ENCODE results near the gene NDUFS2. TPM values are rescaled to one million over a fixed set of nuclear protein-coding genes. Genes with fewer than 3 reads are reported as not detected.

Gene NDUFS2
- total and polyA plus RNA-seq, 2 of the 8 experiments (the other 6 are each of a cell fraction or from before 2014, with no cell fraction given), result 95.1 to 113 TPM

GRCh38 chr1:161177112-161177935 lies 24.8 kb upstream of the NDUFS2 start, which contains the start of gene B4GALT3 (continued):
- TF ChIP-seq RFX5 (IDR thresholded peaks at IDR 0.05; ENCODE audit: borderline replicate concordance, low read depth, low read length), result no peak
- no peak for TF ChIP-seq MAFK (IDR thresholded peaks at IDR 0.05; ENCODE audit: low read depth, low read length)
- TF ChIP-seq RAD21 (IDR thresholded peaks at IDR 0.05 in 1 of 2, conservative IDR thresholded peaks at IDR 0.05 in 1 of 2; ENCODE audit: low read depth in 2 of 2, low read length in 2 of 2), result peak in 1 of 2 experiments; percentile 23; a peak in 2 of 4 replicates
- TF ChIP-seq CTBP2 (IDR thresholded peaks at IDR 0.05; ENCODE audit: borderline replicate concordance, insufficient read depth, insufficient read length, low read length), result no peak
- no peak for TF ChIP-seq FOSL1 (IDR thresholded peaks at IDR 0.05; ENCODE audit: insufficient read depth, low read depth, low read length)
- peak; percentile 67 for TF ChIP-seq KDM4A (IDR thresholded peaks at IDR 0.05; ENCODE audit: low read depth, low read length, severe bottlenecking)
- TF ChIP-seq RXRA (IDR thresholded peaks at IDR 0.05; ENCODE audit: insufficient read depth, low read depth, low read length), result 0 out of 2 replicates have a peak, but pooled peaks have one; percentile 35
- TF ChIP-seq TCF12 (IDR thresholded peaks at IDR 0.05; ENCODE audit: low read depth, low read length), result no peak
- no peak for TF ChIP-seq ATF3 (IDR thresholded peaks at IDR 0.05; ENCODE audit: insufficient read depth, low read depth, low read length)
- TF ChIP-seq SIRT6 (IDR thresholded peaks at IDR 0.05; ENCODE audit: low read length), result no peak
- no peak for TF ChIP-seq EP300 (IDR thresholded peaks at IDR 0.05; ENCODE audit: borderline replicate concordance in 1 of 2, low read depth in 2 of 2, low read length in 2 of 2)
- peak; percentile 86 for TF ChIP-seq CREB1 (IDR thresholded peaks at IDR 0.05)
- peak; percentile 73 for TF ChIP-seq E2F6 (IDR thresholded peaks at IDR 0.05)
- TF ChIP-seq SAP30 (IDR thresholded peaks at IDR 0.05; ENCODE audit: insufficient read depth, insufficient replicate concordance, low read length), result no peak
- TF ChIP-seq SIX5 (IDR thresholded peaks at IDR 0.05; ENCODE audit: low read depth, low read length), result no peak
- no peak for TF ChIP-seq JUN (IDR thresholded peaks at IDR 0.05; ENCODE audit: low read depth, low read length)
- TF ChIP-seq GTF2F1 (IDR thresholded peaks at IDR 0.05; ENCODE audit: borderline replicate concordance, low read depth, low read length), result no peak
- TF ChIP-seq EZH2 (IDR thresholded peaks at IDR 0.05; ENCODE audit: low read depth, low read length, severe bottlenecking), result no peak
- no peak for TF ChIP-seq HDAC6 (IDR thresholded peaks at IDR 0.05; ENCODE audit: low read depth, low read length)
- TF ChIP-seq RBBP5 (IDR thresholded peaks at IDR 0.05; ENCODE audit: borderline replicate concordance, low read depth, low read length), result 0 out of 2 replicates have a peak, but pooled peaks have one; percentile 25
- no peak for TF ChIP-seq NANOG (IDR thresholded peaks at IDR 0.05; ENCODE audit: insufficient read depth, low read depth, low read length, poor library complexity, severe bottlenecking)

Measured in H1 (cell line).